SK-N-SH treated with all-trans-retinoic acid at 6 μM for 48 hours (cell line): ENCODE results near the gene PPP1R27.

Experiments used
- ARNTL ChIP-seq: fragments of 450-650 bp; formaldehyde crosslinking; IDR thresholded peaks from 2 replicates; pipeline ENCODE4 v1.5.0; 2020; ENCODE audit warnings: low read depth, mild to moderate bottlenecking, moderate library complexity, borderline replicate concordance
- CSDC2 ChIP-seq: fragments of 250-450 bp; sonication (Bioruptor Pico); IDR thresholded peaks from 2 replicates; pipeline ENCODE4 v1.5.0; 2020; ENCODE audit warnings: mild to moderate bottlenecking, moderate library complexity
- ISL1 ChIP-seq: fragments of 250-450 bp; sonication (Bioruptor Pico); IDR thresholded peaks from 2 replicates; pipeline ENCODE4 v2.1.2; 2022; ENCODE audit warnings: mild to moderate bottlenecking, moderate library complexity
- PATZ1 ChIP-seq: fragments of 250-450 bp; sonication (Bioruptor Pico); IDR thresholded peaks from 2 replicates; pipeline ENCODE4 v1.8.0; 2020; ENCODE audit warnings: mild to moderate bottlenecking, moderate library complexity, borderline replicate concordance
- POU6F1 ChIP-seq: fragments of 250-450 bp; sonication (Bioruptor Pico); IDR thresholded peaks from 2 replicates; pipeline ENCODE4 v1.8.0; 2021; ENCODE audit warnings: low read depth, mild to moderate bottlenecking, moderate library complexity, borderline replicate concordance
- PPARA ChIP-seq: fragments of 250-450 bp; sonication (Bioruptor Pico); IDR thresholded peaks from 2 replicates; pipeline ENCODE4 v1.5.0; 2020; ENCODE audit warnings: mild to moderate bottlenecking, borderline replicate concordance
- RARB ChIP-seq: fragments of 250-450 bp; sonication (Bioruptor Pico); IDR thresholded peaks from 2 replicates; pipeline ENCODE4 v1.8.0; 2021; ENCODE audit warnings: mild to moderate bottlenecking, moderate library complexity
- TOX ChIP-seq: fragments of 250-450 bp; sonication (Bioruptor Pico); IDR thresholded peaks from 2 replicates; pipeline ENCODE4 v1.8.0; 2021; ENCODE audit warnings: mild to moderate bottlenecking, moderate library complexity, borderline replicate concordance
- ZFP3 ChIP-seq: fragments of 250-450 bp; sonication (Bioruptor Pico); IDR thresholded peaks from 2 replicates; pipeline ENCODE4 v1.5.0; 2020; ENCODE audit warnings: mild to moderate bottlenecking, moderate library complexity
- ZFP30 ChIP-seq: fragments of 450-650 bp; formaldehyde crosslinking; IDR thresholded peaks from 2 replicates; pipeline ENCODE4 v1.5.0; 2022; ENCODE audit warnings: mild to moderate bottlenecking, moderate library complexity
- ZNF8 ChIP-seq: fragments of 450-650 bp; formaldehyde crosslinking; IDR thresholded peaks from 2 replicates; pipeline ENCODE4 v1.5.0; 2020; ENCODE audit warnings: mild to moderate bottlenecking, moderate library complexity
- TF ChIP-seq, protein P1 (sequence below): fragments of 250-450 bp; sonication (Bioruptor Pico); IDR thresholded peaks from 2 replicates; pipeline ENCODE4 v1.5.1; 2020; ENCODE audit warnings: low read depth, mild to moderate bottlenecking, moderate library complexity
- TF ChIP-seq, protein P2 (sequence below): fragments of 250-450 bp; sonication (Bioruptor Pico); IDR thresholded peaks from 2 replicates; pipeline ENCODE4 v1.5.0; 2020; ENCODE audit warnings: mild to moderate bottlenecking, moderate library complexity

DNA sequence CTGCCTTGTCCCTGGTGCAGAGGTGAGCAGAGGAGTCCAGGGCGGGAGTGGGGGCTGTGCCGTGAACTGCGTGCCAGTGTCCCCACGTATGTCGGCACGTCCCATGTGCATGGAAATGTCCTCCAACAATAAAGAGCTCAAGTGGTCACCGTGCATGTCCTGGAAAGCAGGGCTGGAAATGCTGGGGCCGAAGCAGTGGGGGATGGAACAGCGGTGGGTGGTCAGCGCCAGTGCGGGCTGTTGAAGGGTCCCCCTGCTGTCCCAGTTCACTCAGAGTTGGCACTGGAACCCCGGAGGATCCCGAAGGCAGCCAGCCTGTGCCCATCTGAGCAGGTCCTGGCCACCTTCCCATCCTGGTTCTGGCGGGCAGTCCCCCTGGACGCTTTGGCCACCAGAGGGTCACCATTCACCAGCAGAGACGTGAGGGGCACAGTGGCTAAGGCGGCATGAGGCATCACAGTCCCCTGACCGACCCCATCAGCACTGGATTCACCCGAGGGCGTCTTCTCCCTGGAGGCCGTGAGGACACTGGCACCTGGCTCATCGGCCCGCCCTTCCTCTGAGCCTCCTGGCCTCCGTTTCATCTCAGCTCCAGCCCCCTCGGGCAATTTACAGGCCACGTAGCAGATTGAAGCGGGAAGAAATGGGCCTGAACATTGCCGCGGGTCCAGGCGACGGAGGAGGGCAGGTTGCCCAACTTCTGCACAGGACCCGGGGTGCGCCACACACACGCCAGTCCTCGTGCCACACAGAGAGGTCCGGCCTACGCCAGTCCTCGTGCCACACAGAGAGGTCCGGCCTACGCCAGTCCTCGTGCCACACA lies 20.8 kb downstream of the PPP1R27 start:
- TF ChIP-seq TOX (CRISPR knock-in tag) (no peak), ZFP3 (CRISPR knock-in tag) (no peak), PPARA (CRISPR knock-in tag) (no peak), PATZ1 (CRISPR knock-in tag) (no peak), ISL1 (CRISPR knock-in tag) (no peak), ARNTL (CRISPR knock-in tag) (no peak), ZFP30 (CRISPR knock-in tag) (no peak), POU6F1 (CRISPR knock-in tag) (no peak), ZNF8 (CRISPR knock-in tag) (no peak), CSDC2 (no peak), RARB (no peak)
- TF ChIP-seq, protein P1, sequence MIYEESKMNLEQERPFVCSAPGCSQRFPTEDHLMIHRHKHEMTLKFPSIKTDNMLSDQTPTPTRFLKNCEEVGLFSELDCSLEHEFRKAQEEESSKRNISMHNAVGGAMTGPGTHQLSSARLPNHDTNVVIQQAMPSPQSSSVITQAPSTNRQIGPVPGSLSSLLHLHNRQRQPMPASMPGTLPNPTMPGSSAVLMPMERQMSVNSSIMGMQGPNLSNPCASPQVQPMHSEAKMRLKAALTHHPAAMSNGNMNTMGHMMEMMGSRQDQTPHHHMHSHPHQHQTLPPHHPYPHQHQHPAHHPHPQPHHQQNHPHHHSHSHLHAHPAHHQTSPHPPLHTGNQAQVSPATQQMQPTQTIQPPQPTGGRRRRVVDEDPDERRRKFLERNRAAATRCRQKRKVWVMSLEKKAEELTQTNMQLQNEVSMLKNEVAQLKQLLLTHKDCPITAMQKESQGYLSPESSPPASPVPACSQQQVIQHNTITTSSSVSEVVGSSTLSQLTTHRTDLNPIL (CRISPR knock-in tag) = no peak
- TF ChIP-seq, protein P2, sequence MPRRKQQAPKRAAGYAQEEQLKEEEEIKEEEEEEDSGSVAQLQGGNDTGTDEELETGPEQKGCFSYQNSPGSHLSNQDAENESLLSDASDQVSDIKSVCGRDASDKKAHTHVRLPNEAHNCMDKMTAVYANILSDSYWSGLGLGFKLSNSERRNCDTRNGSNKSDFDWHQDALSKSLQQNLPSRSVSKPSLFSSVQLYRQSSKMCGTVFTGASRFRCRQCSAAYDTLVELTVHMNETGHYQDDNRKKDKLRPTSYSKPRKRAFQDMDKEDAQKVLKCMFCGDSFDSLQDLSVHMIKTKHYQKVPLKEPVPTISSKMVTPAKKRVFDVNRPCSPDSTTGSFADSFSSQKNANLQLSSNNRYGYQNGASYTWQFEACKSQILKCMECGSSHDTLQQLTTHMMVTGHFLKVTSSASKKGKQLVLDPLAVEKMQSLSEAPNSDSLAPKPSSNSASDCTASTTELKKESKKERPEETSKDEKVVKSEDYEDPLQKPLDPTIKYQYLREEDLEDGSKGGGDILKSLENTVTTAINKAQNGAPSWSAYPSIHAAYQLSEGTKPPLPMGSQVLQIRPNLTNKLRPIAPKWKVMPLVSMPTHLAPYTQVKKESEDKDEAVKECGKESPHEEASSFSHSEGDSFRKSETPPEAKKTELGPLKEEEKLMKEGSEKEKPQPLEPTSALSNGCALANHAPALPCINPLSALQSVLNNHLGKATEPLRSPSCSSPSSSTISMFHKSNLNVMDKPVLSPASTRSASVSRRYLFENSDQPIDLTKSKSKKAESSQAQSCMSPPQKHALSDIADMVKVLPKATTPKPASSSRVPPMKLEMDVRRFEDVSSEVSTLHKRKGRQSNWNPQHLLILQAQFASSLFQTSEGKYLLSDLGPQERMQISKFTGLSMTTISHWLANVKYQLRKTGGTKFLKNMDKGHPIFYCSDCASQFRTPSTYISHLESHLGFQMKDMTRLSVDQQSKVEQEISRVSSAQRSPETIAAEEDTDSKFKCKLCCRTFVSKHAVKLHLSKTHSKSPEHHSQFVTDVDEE = no peak
